Mesenchymal stem cell (in vitro differentiated cells and primary cell): ENCODE results near the gene SNX8.
"Not testable (repeated sequence)": the region's sequence is repeated elsewhere in the genome, so short reads cannot be mapped to it uniquely, and the experiment has no call there.

Source experiments
- DNase-seq: peaks from one replicate; pipeline ENCODE4 v3.0.0-alpha.2; 2013
- H2AFZ ChIP-seq: one replicate; pipeline ENCODE4 v1.6.1; 2013; ENCODE audit warnings: low read depth, mild to moderate bottlenecking, control low read depth, inconsistent platforms, low read length, moderate library complexity
- H2AK5ac ChIP-seq: 2 replicates; pipeline ENCODE4 v1.6.1; 2013; ENCODE audit warnings: low read length, moderate library complexity, mild to moderate bottlenecking, inconsistent platforms; ENCODE audit not compliant: severe bottlenecking
- H2BK120ac ChIP-seq: one replicate; pipeline ENCODE4 v1.6.1; 2013; ENCODE audit warnings: low read depth, mild to moderate bottlenecking, inconsistent platforms, low read length, moderate library complexity
- H2BK12ac ChIP-seq, 2 experiments: one replicate each; pipeline ENCODE4 v1.6.1; 2013; ENCODE audit warnings: inconsistent platforms in 2 of 2, low read length in 2 of 2, mild to moderate bottlenecking in 2 of 2, moderate library complexity in 2 of 2, control low read depth in 1 of 2
- H2BK15ac ChIP-seq: one replicate; pipeline ENCODE4 v1.6.1; 2013; ENCODE audit warnings: mild to moderate bottlenecking, low read depth, inconsistent platforms; ENCODE audit not compliant: poor library complexity, severe bottlenecking
- H2BK5ac ChIP-seq: 2 replicates; pipeline ENCODE4 v1.6.1; 2013; ENCODE audit warnings: low read depth, mild to moderate bottlenecking, low read length, control low read depth, inconsistent platforms; ENCODE audit not compliant: poor library complexity, severe bottlenecking
- H3K14ac ChIP-seq, 2 experiments: one replicate each; pipeline ENCODE4 v1.6.1; 2013; ENCODE audit warnings: inconsistent platforms in 2 of 2, low read length in 2 of 2, control low read depth in 1 of 2, mild to moderate bottlenecking in 1 of 2, moderate library complexity in 1 of 2
- H3K18ac ChIP-seq, 2 experiments: one replicate each; pipeline ENCODE4 v1.6.1; 2013; ENCODE audit warnings: inconsistent platforms in 2 of 2, low read length in 2 of 2, control low read depth in 1 of 2, low read depth in 1 of 2, mild to moderate bottlenecking in 1 of 2
- H3K23ac ChIP-seq, 2 experiments: one replicate each; pipeline ENCODE4 v1.6.1; 2013; ENCODE audit warnings: inconsistent platforms in 2 of 2, low read length in 2 of 2, mild to moderate bottlenecking in 2 of 2, moderate library complexity in 2 of 2, control low read depth in 1 of 2
- H3K27ac ChIP-seq: 2 replicates; pipeline ENCODE4 v1.5.1; 2013; ENCODE audit warnings: mild to moderate bottlenecking, moderate library complexity, low read length, control low read depth, inconsistent platforms; ENCODE audit not compliant: poor library complexity, severe bottlenecking
- H3K27me3 ChIP-seq, 2 experiments: 2 replicates each; pipeline versions ENCODE4 v1.6.1 to v1.7.0; 2013; ENCODE audit warnings: low read length in 2 of 2, mild to moderate bottlenecking in 2 of 2, moderate library complexity in 2 of 2, control low read depth in 1 of 2, inconsistent platforms in 1 of 2; ENCODE audit not compliant: control insufficient read depth in 1 of 2, insufficient read depth in 1 of 2
- H3K36me3 ChIP-seq, 2 experiments: 2 replicates each; pipeline versions ENCODE4 v1.6.1 to v1.7.0; 2013; ENCODE audit warnings: low read length in 2 of 2, control low read depth in 1 of 2, inconsistent platforms in 1 of 2, low read depth in 1 of 2, mild to moderate bottlenecking in 1 of 2; ENCODE audit not compliant: insufficient read depth in 2 of 2, control insufficient read depth in 1 of 2
- H3K4ac ChIP-seq, 2 experiments: one replicate each; pipeline ENCODE4 v1.6.1; 2013; ENCODE audit warnings: inconsistent platforms in 2 of 2, low read length in 2 of 2, mild to moderate bottlenecking in 2 of 2, moderate library complexity in 2 of 2, control low read depth in 1 of 2, low read depth in 1 of 2
- H3K4me1 ChIP-seq: 2 replicates; pipeline ENCODE4 v1.6.1; 2013; ENCODE audit warnings: low read depth, low read length, control low read depth; ENCODE audit not compliant: control insufficient read depth, insufficient read depth
- H3K4me2 ChIP-seq: 2 replicates; pipeline ENCODE4 v1.6.1; 2013; ENCODE audit warnings: low read length, mild to moderate bottlenecking, inconsistent platforms; ENCODE audit not compliant: poor library complexity, severe bottlenecking
- H3K4me3 ChIP-seq, 2 experiments: 2 replicates each; pipeline versions ENCODE4 v1.5.1 to v1.7.0; 2013; ENCODE audit warnings: low read length in 2 of 2, mild to moderate bottlenecking in 2 of 2, control low read depth in 1 of 2, low read depth in 1 of 2; ENCODE audit not compliant: insufficient read depth in 1 of 2
- H3K79me1 ChIP-seq: replicated peaks from 2 replicates; pipeline ENCODE4 v1.6.1; 2013; ENCODE audit warnings: mild to moderate bottlenecking, control low read depth, low read length, inconsistent platforms; ENCODE audit not compliant: poor library complexity, severe bottlenecking
- H3K9ac ChIP-seq: 2 replicates; pipeline ENCODE4 v1.7.0; 2013; ENCODE audit warnings: mild to moderate bottlenecking, low read length, moderate library complexity
- H3K9me3 ChIP-seq: 2 replicates; pipeline ENCODE4 v1.7.0; 2013; ENCODE audit warnings: mild to moderate bottlenecking, low read length; ENCODE audit not compliant: control insufficient read depth
- H4K8ac ChIP-seq: one replicate; pipeline ENCODE4 v1.6.1; 2013; ENCODE audit warnings: inconsistent platforms, mild to moderate bottlenecking, low read length, moderate library complexity
- H4K91ac ChIP-seq: one replicate; pipeline ENCODE4 v1.6.1; 2013; ENCODE audit warnings: mild to moderate bottlenecking, low read length, inconsistent platforms
- WGBS: methylation state at CpG from one replicate; pipeline ENCODE4 v1.1.7; 2013; ENCODE audit warnings: mixed read lengths; 5-methylcytosine and 5-hydroxymethylcytosine counted together

SNX8 gene

DNA sequence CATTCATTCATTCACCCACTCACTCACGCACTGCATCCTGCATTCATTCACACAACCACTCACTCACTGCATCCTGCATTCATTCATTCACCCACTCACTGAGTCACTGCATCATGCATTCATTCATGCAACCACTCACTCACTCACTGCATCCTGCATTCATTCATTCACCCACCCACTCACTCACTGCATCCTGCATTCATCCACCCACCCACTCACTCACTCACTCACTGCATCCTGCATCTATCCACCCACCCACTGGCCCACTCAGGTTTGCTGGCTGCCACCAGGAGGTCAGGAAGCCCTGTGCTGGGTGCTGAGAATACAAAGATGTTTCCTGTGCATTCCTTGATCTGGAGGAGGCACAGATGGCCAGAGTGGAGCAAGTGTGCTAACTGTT lies 2.3 kb upstream of the SNX8 start:
- no peaks in the 10 kb centered on the region for H3K9me3 ChIP-seq
- no peak overlapping the region for H2BK5ac ChIP-seq
- H2BK120ac ChIP-seq, result no peak overlapping the region
- H2BK15ac ChIP-seq, result no peak overlapping the region
- H3K14ac ChIP-seq, result no peak overlapping the region
- no peak overlapping the region for H2AFZ ChIP-seq
- no peak overlapping the region for H3K4me3 ChIP-seq
- DNase-seq, result no peak
- no peak overlapping the region for H3K4me2 ChIP-seq
- H3K27ac ChIP-seq, result no peak overlapping the region
- H4K91ac ChIP-seq, result peak overlapping the region; percentile 20
- no peak overlapping the region for H3K18ac ChIP-seq
- H3K27me3 ChIP-seq, result no peaks in the 10 kb centered on the region
- H3K4me1 ChIP-seq, result peaks cover 14% of the 10 kb centered on the region
- peaks cover 15% of the 10 kb centered on the region for H3K79me1 ChIP-seq
- no peak overlapping the region for H3K4ac ChIP-seq
- no peak overlapping the region for H3K9ac ChIP-seq
- no peak overlapping the region for H2BK12ac ChIP-seq
- no peaks in the 10 kb centered on the region for H3K36me3 ChIP-seq
- H2AK5ac ChIP-seq, result no peak overlapping the region
- H3K23ac ChIP-seq, result no peak overlapping the region
- WGBS, result 94% methylated on average over 1 of the region's 1 CpG
- no peak overlapping the region for H4K8ac ChIP-seq

DNA sequence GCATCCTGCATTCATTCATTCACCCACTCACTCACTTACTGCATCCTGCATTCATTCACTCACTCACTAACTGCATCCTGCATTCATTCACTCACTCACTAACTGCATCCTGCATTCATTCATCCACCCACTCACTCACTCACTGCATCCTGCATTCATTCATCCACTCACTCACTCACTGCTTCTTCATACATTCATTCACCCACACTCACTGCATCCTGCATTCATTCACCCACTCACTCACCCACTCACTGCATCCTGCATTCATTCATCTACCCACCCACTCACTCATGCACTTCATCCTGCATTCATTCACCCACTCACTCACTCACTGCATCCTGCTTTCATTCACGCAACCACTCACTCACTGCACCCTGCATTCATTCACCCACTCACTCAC lies 1.5 kb upstream of the SNX8 start:
- Histone ChIP-seq H3K36me3 (no peaks in the 10 kb centered on the region), H2BK15ac (no peak overlapping the region), H3K4ac (no peak overlapping the region), H2AK5ac (no peak overlapping the region), H3K23ac (no peak overlapping the region), H3K27me3 (no peaks in the 10 kb centered on the region), H4K8ac (no peak overlapping the region), H4K91ac (no peak overlapping the region), H2AFZ (no peak overlapping the region), H3K79me1 (peaks cover 17% of the 10 kb centered on the region), H2BK5ac (no peak overlapping the region), H2BK12ac (no peak overlapping the region), H3K4me3 (no peak overlapping the region), H3K9ac (no peak overlapping the region), H3K4me2 (no peak overlapping the region), H3K9me3 (no peaks in the 10 kb centered on the region), H3K14ac (no peak overlapping the region), H2BK120ac (no peak overlapping the region), H3K27ac (no peak overlapping the region), H3K4me1 (peaks cover 13% of the 10 kb centered on the region), H3K18ac (no peak overlapping the region)
- no peak for DNase-seq
- 98% methylated on average over 1 of the region's 1 CpG for WGBS

DNA sequence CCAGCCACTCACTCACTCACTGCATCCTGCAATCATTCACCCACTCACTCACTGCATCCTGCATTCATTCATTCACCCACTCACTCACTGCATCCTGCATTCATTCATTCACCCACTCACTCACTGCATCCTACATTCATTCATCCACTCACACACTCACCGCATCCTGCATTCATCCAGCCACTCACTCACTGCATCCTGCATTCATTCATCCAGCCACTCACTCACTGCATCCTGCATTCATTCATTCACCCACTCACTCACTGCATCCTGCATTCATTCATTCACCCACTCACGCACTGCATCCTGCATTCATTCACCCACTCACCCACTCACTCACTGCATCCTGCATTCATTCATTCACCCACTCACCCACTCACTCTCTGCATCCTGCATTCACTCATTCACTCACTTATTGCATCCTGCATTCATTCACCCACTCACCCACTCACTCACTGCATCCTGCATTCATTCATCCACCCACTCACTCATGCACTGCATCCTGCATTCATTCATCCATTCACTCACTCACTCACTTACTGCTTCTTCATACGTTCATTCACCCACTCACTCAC lies 802 bp upstream of the SNX8 start:
- H2BK12ac ChIP-seq, H2AFZ ChIP-seq, H3K4me2 ChIP-seq, H3K9me3 ChIP-seq, H3K23ac ChIP-seq, H2BK15ac ChIP-seq, H3K4ac ChIP-seq, H4K8ac ChIP-seq, H4K91ac ChIP-seq, H3K14ac ChIP-seq, DNase-seq, H3K36me3 ChIP-seq, H2BK5ac ChIP-seq, H3K27me3 ChIP-seq, H2AK5ac ChIP-seq, H3K27ac ChIP-seq, H3K9ac ChIP-seq, H2BK120ac ChIP-seq: not testable (repeated sequence)
- peak overlapping the region in 1 of 2 experiments; percentile 22 for H3K18ac ChIP-seq
- 92% methylated on average over 3 of the region's 3 CpGs for WGBS
- peaks cover 17% of the 10 kb centered on the region for H3K4me1 ChIP-seq
- peak overlapping the region in 1 of 2 experiments; percentile 86 for H3K4me3 ChIP-seq
- peaks cover 17% of the 10 kb centered on the region for H3K79me1 ChIP-seq

DNA sequence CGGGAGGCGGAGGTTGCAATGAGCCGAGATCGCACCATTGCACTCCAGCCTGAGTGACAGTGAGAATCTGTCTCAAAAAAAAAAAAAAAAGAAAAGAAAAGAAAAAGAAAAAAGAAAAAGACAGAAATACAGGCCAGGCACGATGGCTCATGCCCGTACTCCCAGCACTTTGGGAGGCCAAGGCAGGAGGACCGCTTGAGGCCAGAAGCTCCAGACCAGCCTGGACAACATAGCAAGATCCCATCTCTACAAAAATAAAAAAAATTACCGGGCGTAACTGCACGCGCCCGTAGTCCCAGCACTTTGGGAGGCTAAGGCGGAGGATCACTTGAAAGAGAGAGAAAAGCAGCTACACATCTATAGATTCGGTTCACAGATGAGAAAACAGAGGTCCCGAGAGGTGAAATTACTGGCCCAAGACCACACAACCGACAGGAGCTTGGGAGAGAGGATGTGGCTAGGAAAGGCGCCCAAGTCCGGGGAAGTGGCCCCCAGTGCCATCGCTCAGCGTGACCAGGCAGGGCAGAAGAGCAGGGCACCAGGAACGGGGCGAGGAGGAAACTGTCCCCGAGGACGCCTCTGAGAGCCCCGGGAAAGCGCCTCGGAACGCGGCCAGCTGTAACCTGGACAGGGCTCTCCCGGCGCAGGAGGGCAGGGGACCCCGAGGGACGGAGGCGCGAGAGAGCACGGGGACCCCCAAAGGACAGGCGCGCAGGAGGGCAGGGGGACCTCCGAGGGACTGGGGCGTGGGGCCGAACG lies 612 bp downstream of the SNX8 start:
- peak overlapping the region; percentile 89 to 90 for H3K14ac ChIP-seq
- H3K79me1 ChIP-seq, result peaks cover 21% of the 10 kb centered on the region
- no peaks in the 10 kb centered on the region for H3K9me3 ChIP-seq
- peak overlapping the region; percentile 97 for H4K91ac ChIP-seq
- peak; percentile 34 for DNase-seq
- no peak overlapping the region for H3K27ac ChIP-seq
- H3K23ac ChIP-seq, result peak overlapping the region in 1 of 2 experiments; percentile 94
- no peaks in the 10 kb centered on the region for H3K27me3 ChIP-seq
- WGBS, result 42% methylated on average over 32 of the region's 42 CpGs
- peak overlapping the region; percentile 89 to 96 for H3K4me3 ChIP-seq
- H3K36me3 ChIP-seq, result peaks cover 0 to 7% of the 10 kb centered on the region in 2 experiments
- H2AFZ ChIP-seq, result peak overlapping the region; percentile 79
- peak overlapping the region; percentile 96 for H3K9ac ChIP-seq
- H2BK120ac ChIP-seq, result peak overlapping the region; percentile 87
- H3K4me2 ChIP-seq, result peak overlapping the region; percentile 81
- no peak overlapping the region for H2BK5ac ChIP-seq
- peak overlapping the region; percentile 94 for H2BK15ac ChIP-seq
- peak overlapping the region; percentile 90 to 91 for H3K18ac ChIP-seq
- H2BK12ac ChIP-seq, result peak overlapping the region in 1 of 2 experiments; percentile 80
- peak overlapping the region; percentile 73 for H4K8ac ChIP-seq
- peaks cover 22% of the 10 kb centered on the region for H3K4me1 ChIP-seq
- H2AK5ac ChIP-seq, result no peak overlapping the region
- H3K4ac ChIP-seq, result peak overlapping the region; percentile 77 to 84
